Measurements from ENCODE around the gene FBXO8. TPM values are rescaled to one million over a fixed set of nuclear protein-coding genes. Genes with fewer than 3 reads are reported as not detected.

FBXO8 gene
- total RNA-seq, 1 experiment from 2014 or later = 5.8 TPM

- no peaks in the 10 kb centered on the region for H3K27me3 ChIP-seq (ENCODE audit: control insufficient read depth, insufficient read depth, low read length)
- TF ChIP-seq POLR2AphosphoS5 (IDR thresholded peaks at IDR 0.05; ENCODE audit: low read depth, low read length) = no peak
- no peak for TF ChIP-seq SIN3A (IDR thresholded peaks at IDR 0.05; ENCODE audit: borderline replicate concordance, insufficient read depth, low read depth, low read length)
- no peak for TF ChIP-seq REST (IDR thresholded peaks at IDR 0.05; ENCODE audit: insufficient read depth in 1 of 2, low read depth in 2 of 2, low read length in 1 of 2)
- TF ChIP-seq TCF7L2 (IDR thresholded peaks at IDR 0.05; ENCODE audit: low read depth, low read length) = no peak
- TF ChIP-seq CTCF (IDR thresholded peaks at IDR 0.05) = no peak
- in situ Hi-C loops (cut with HindIII; ENCODE audit: low pct_unique_long_range_greater_than_20kb, low sequenced_read_pairs) = no loop called here
- no peak for DNase-seq (ENCODE audit: low read depth, low spot score)
- no TSS peak for BruUV-seq (replicated peaks)
- H3K4me3 ChIP-seq (ENCODE audit: low read depth in 2 of 2, low read length in 2 of 2) = peak overlapping the region; percentile 84 to 96
- peak overlapping the region; percentile 96 for H3K27ac ChIP-seq (ENCODE audit: low read length)
- peaks cover 5% of the 10 kb centered on the region; the same call in 1 of the 2 replicates for H3K4me1 ChIP-seq (ENCODE audit: control insufficient read depth, insufficient read depth, low read length)
- POLR2A ChIA-PET = no interaction called here
- ATAC-seq = no peak
- CTCF ChIA-PET = no interaction called here
- H3K9me3 ChIP-seq (ENCODE audit: control insufficient read depth, insufficient read depth, low read depth, low read length) = no peaks in the 10 kb centered on the region
- peaks cover 6% of the 10 kb centered on the region for H3K36me3 ChIP-seq (ENCODE audit: control insufficient read depth, insufficient read depth, low read length)
- intact Hi-C loops (cut with micrococcal nuclease; ENCODE audit: unreplicated experiment) = no loop called here
These were observed 1.0 kb upstream of the FBXO8 start for GRCh38 chr4:174284487-174284886.

- peak overlapping the region; percentile 84 to 96 for H3K4me3 ChIP-seq (ENCODE audit: low read depth in 2 of 2, low read length in 2 of 2)
- no TSS peak for BruUV-seq (replicated peaks)
- in situ Hi-C loops (cut with HindIII; ENCODE audit: low pct_unique_long_range_greater_than_20kb, low sequenced_read_pairs) = no loop called here
- ATAC-seq (peak; percentile 98), DNase-seq (ENCODE audit: low read depth, low spot score) (peak; percentile 78)
- intact Hi-C loops (cut with micrococcal nuclease; ENCODE audit: unreplicated experiment) = no loop called here
- POLR2A ChIA-PET = no interaction called here
- H3K9me3 ChIP-seq (ENCODE audit: control insufficient read depth, insufficient read depth, low read depth, low read length) = no peaks in the 10 kb centered on the region
- CTCF ChIA-PET = no interaction called here
- no peaks in the 10 kb centered on the region for H3K27me3 ChIP-seq (ENCODE audit: control insufficient read depth, insufficient read depth, low read length)
- H3K36me3 ChIP-seq (ENCODE audit: control insufficient read depth, insufficient read depth, low read length) = peaks cover 6% of the 10 kb centered on the region
- peaks cover 5% of the 10 kb centered on the region; the same call in 1 of the 2 replicates for H3K4me1 ChIP-seq (ENCODE audit: control insufficient read depth, insufficient read depth, low read length)
- TF ChIP-seq REST (IDR thresholded peaks at IDR 0.05; ENCODE audit: insufficient read depth in 1 of 2, low read depth in 2 of 2, low read length in 1 of 2) = no peak
- peak overlapping the region; percentile 96 for H3K27ac ChIP-seq (ENCODE audit: low read length)
These were observed 496 bp downstream of the FBXO8 start for GRCh38 chr4:174282836-174283506.
